Ishikawa (cell line): ENCODE results near the gene IL12A.
A peak's percentile ranks its signal among the peaks of the same experiment; 100 is the strongest.

Source experiments
- CEBPB ChIP-seq: IDR thresholded peaks from 2 replicates; pipeline ENCODE4 v1.6.1; 2012
- CREB1 ChIP-seq: IDR thresholded peaks from 2 replicates; pipeline ENCODE4 v1.6.1; 2012; ENCODE audit warnings: low read depth
- EGR1 ChIP-seq: IDR thresholded peaks from 2 replicates; pipeline ENCODE4 v1.6.1; 2012
- EP300 ChIP-seq: IDR thresholded peaks from 2 replicates; pipeline ENCODE4 v1.6.1; 2012; ENCODE audit warnings: borderline replicate concordance
- FOXM1 ChIP-seq: IDR thresholded peaks from 2 replicates; pipeline ENCODE4 v1.6.1; 2012; ENCODE audit warnings: low read depth, borderline replicate concordance
- MAX ChIP-seq: IDR thresholded peaks from 2 replicates; pipeline ENCODE4 v1.6.1; 2012
- NFIC ChIP-seq: IDR thresholded peaks from 2 replicates; pipeline ENCODE4 v1.6.1; 2012
- RAD21 ChIP-seq: IDR thresholded peaks from 2 replicates; pipeline ENCODE4 v1.6.1; 2012; ENCODE audit warnings: low read depth
- REST ChIP-seq: IDR thresholded peaks from 2 replicates; pipeline ENCODE4 v1.6.1; 2012; ENCODE audit warnings: low read depth, mild to moderate bottlenecking
- TAF1 ChIP-seq: IDR thresholded peaks from 2 replicates; pipeline ENCODE4 v1.6.1; 2012; ENCODE audit warnings: low read depth, mild to moderate bottlenecking
- TCF12 ChIP-seq: IDR thresholded peaks from 2 replicates; pipeline ENCODE4 v1.6.1; 2012; ENCODE audit warnings: low read depth
- TEAD4 ChIP-seq: IDR thresholded peaks from 2 replicates; pipeline ENCODE4 v1.6.1; 2012
- USF1 ChIP-seq: IDR thresholded peaks from 2 replicates; pipeline ENCODE4 v1.6.1; 2012
- YY1 ChIP-seq: IDR thresholded peaks from 2 replicates; pipeline ENCODE4 v1.6.1; 2012; ENCODE audit warnings: low read depth
- ZBTB7A ChIP-seq: IDR thresholded peaks from 2 replicates; pipeline ENCODE4 v1.6.1; 2012; ENCODE audit warnings: low read depth

Gene IL12A

GRCh38 chr3:159992589-159992988 is 4.0 kb downstream of the IL12A start:
- TF ChIP-seq USF1 (no peak), CREB1 (no peak), TEAD4 (0 out of 2 replicates have a peak, but pooled peaks have one; percentile 36), RAD21 (no peak), NFIC (0 out of 2 replicates have a peak, but pooled peaks have one; percentile 26), TCF12 (no peak), CEBPB (no peak)

GRCh38 chr3:159994182-159994581 is 5.5 kb downstream of the IL12A start:
- TF ChIP-seq TCF12 (no peak), CREB1 (no peak), EP300 (no peak), FOXM1 (no peak), EGR1 (no peak), TEAD4 (no peak), USF1 (no peak), YY1 (no peak), NFIC (no peak), ZBTB7A (no peak), REST (no peak), RAD21 (no peak)

GRCh38 chr3:159995091-159995490 is 6.5 kb downstream of the IL12A start:
- no peak for TF ChIP-seq TEAD4
- no peak for TF ChIP-seq TCF12
- TF ChIP-seq CREB1, result no peak
- no peak for TF ChIP-seq TAF1
- no peak for TF ChIP-seq REST
- TF ChIP-seq NFIC, result no peak
- TF ChIP-seq YY1, result no peak
- no peak for TF ChIP-seq RAD21
- TF ChIP-seq MAX, result no peak
- no peak for TF ChIP-seq USF1
- TF ChIP-seq ZBTB7A, result no peak
- no peak for TF ChIP-seq FOXM1
- no peak for TF ChIP-seq EGR1
- TF ChIP-seq CEBPB, result no peak
- no peak for TF ChIP-seq EP300

- TF ChIP-seq TCF12, result no peak
- no peak for TF ChIP-seq EGR1
- no peak for TF ChIP-seq ZBTB7A
- no peak for TF ChIP-seq TEAD4
- no peak for TF ChIP-seq RAD21
- TF ChIP-seq MAX, result no peak
- no peak for TF ChIP-seq CEBPB
- TF ChIP-seq YY1, result no peak
- TF ChIP-seq EP300, result no peak
- no peak for TF ChIP-seq USF1
- TF ChIP-seq TAF1, result no peak
- no peak for TF ChIP-seq REST
- TF ChIP-seq NFIC, result no peak
- TF ChIP-seq CREB1, result no peak
- no peak for TF ChIP-seq FOXM1
Observed at GRCh38 chr3:159996018-159996417, 7.4 kb downstream of the IL12A start.
